CD4-positive, alpha-beta T cell treated with Interleukin-17A for 1 hour (primary cell): ENCODE results near the gene CNIH3.

Source experiments
- DNase-seq: peaks from one replicate; pipeline ENCODE4 v3.0.0-alpha.2; 2020

Gene CNIH3

GRCh38 chr1:224617410-224618355 lies 1.6 kb downstream of the CNIH3 start:
- DNase-seq, result no peak

- DNase-seq, result no peak
These were observed 3.1 kb downstream of the CNIH3 start for GRCh38 chr1:224619209-224619608.

GRCh38 chr1:224620105-224620504 lies 4.0 kb downstream of the CNIH3 start:
- DNase-seq, result no peak

- no peak for DNase-seq
These were observed 5.9 kb downstream of the CNIH3 start for GRCh38 chr1:224621813-224622682.

- no peak for DNase-seq
These were observed 6.7 kb downstream of the CNIH3 start for GRCh38 chr1:224622831-224623230.

- DNase-seq, result no peak
These were observed 7.2 kb downstream of the CNIH3 start for GRCh38 chr1:224623310-224623714.

- peak; percentile 91 for DNase-seq
These were observed 7.7 kb downstream of the CNIH3 start for GRCh38 chr1:224623743-224624333.

- no peak for DNase-seq
These were observed 8.3 kb downstream of the CNIH3 start for GRCh38 chr1:224624432-224624831.

- DNase-seq, result no peak
These were observed 9.9 kb downstream of the CNIH3 start for GRCh38 chr1:224626042-224626441.

- no peak for DNase-seq
These were observed 13.8 kb downstream of the CNIH3 start for GRCh38 chr1:224629965-224630364.

GRCh38 chr1:224631462-224632115 lies 15.5 kb downstream of the CNIH3 start:
- DNase-seq, result no peak

- no peak for DNase-seq
These were observed 16.3 kb downstream of the CNIH3 start for GRCh38 chr1:224632381-224632871.

GRCh38 chr1:224632921-224633321 lies 16.8 kb downstream of the CNIH3 start:
- no peak for DNase-seq

- no peak for DNase-seq
These were observed 19.2 kb downstream of the CNIH3 start for GRCh38 chr1:224635356-224635755.

GRCh38 chr1:224637515-224637914 lies 21.4 kb downstream of the CNIH3 start:
- no peak for DNase-seq

GRCh38 chr1:224637936-224638335 lies 21.8 kb downstream of the CNIH3 start:
- no peak for DNase-seq

GRCh38 chr1:224639426-224639975 lies 23.4 kb downstream of the CNIH3 start:
- no peak for DNase-seq

- DNase-seq, result no peak
These were observed 23.9 kb downstream of the CNIH3 start for GRCh38 chr1:224640018-224640417.

GRCh38 chr1:224640587-224640986 lies 24.5 kb downstream of the CNIH3 start:
- DNase-seq, result no peak

- no peak for DNase-seq
These were observed 24.9 kb downstream of the CNIH3 start for GRCh38 chr1:224641030-224641429.

- no peak for DNase-seq
These were observed 27.5 kb downstream of the CNIH3 start for GRCh38 chr1:224643653-224644052.

- DNase-seq, result peak; percentile 68
These were observed 28.5 kb downstream of the CNIH3 start for GRCh38 chr1:224644553-224645154.
